Stimulated activated CD8-positive, alpha-beta memory T cell treated with anti-CD3 and anti-CD28 coated beads, Interleukin-12 subunit alpha, Interleukin-12 subunit beta, amount 100 ng/mL, for 24 hours (primary cell): Measurements from ENCODE around the gene GSDME.

ENCODE experiments used
- DNase-seq: peaks from one replicate; pipeline ENCODE4 v3.0.0-alpha.2; 2020; ENCODE audit errors: extremely low read depth

GSDME gene

GRCh38 chr7:24705461-24705954, 51.8 kb downstream of the GSDME start:
- DNase-seq, result no peak

- no peak for DNase-seq
Measured at GRCh38 chr7:24704311-24704710, 53.0 kb downstream of the GSDME start.

- no peak for DNase-seq
Measured at GRCh38 chr7:24703296-24703695, 54.0 kb downstream of the GSDME start.

GRCh38 chr7:24702755-24703154, 54.5 kb downstream of the GSDME start:
- DNase-seq, result no peak

GRCh38 chr7:24701261-24702235, 55.7 kb downstream of the GSDME start:
- no peak for DNase-seq

GRCh38 chr7:24700521-24701260, 56.6 kb downstream of the GSDME start:
- DNase-seq, result no peak

GRCh38 chr7:24698531-24699266, 58.6 kb downstream of the GSDME start:
- DNase-seq, result no peak

- DNase-seq, result no peak
Measured at GRCh38 chr7:24697416-24697815, 59.8 kb downstream of the GSDME start.

- no peak for DNase-seq
Measured at GRCh38 chr7:24692592-24692991, 64.7 kb downstream of the GSDME start.

- DNase-seq, result no peak
Measured at GRCh38 chr7:24690251-24690650, 67.0 kb downstream of the GSDME start.

GRCh38 chr7:24685708-24686107, 71.6 kb downstream of the GSDME start:
- no peak for DNase-seq

- DNase-seq, result no peak
Measured at GRCh38 chr7:24670782-24671181, 86.5 kb downstream of the GSDME start.

GRCh38 chr7:24669971-24670591, 87.2 kb downstream of the GSDME start:
- DNase-seq, result no peak

- DNase-seq, result no peak
Measured at GRCh38 chr7:24668927-24669635, 88.2 kb downstream of the GSDME start.

GRCh38 chr7:24665564-24666294, 91.5 kb downstream of the GSDME start:
- DNase-seq, result peak; percentile 1

GRCh38 chr7:24660546-24660945, 96.7 kb downstream of the GSDME start:
- DNase-seq, result no peak

- no peak for DNase-seq
Measured at GRCh38 chr7:24659505-24659904, 97.8 kb downstream of the GSDME start.

- DNase-seq, result no peak
Measured at GRCh38 chr7:24657980-24658379, 99.3 kb downstream of the GSDME start.

GRCh38 chr7:24656608-24657007, 100.7 kb downstream of the GSDME start:
- DNase-seq, result no peak

GRCh38 chr7:24654305-24654704, 103.0 kb downstream of the GSDME start:
- DNase-seq, result no peak
